ENCODE data around the gene PTGR1. TPM values are rescaled to one million over a fixed set of nuclear protein-coding genes. Genes with fewer than 3 reads are reported as not detected.

The PTGR1 gene
- 46.8 TPM for total RNA-seq
- long read RNA-seq, transcript PTGR1-205 (10 exons, 1,407 nt): minor isoform, 9 of 45 reads
- long read RNA-seq, transcript PTGR1-201 (10 exons, 1,223 nt): major isoform, 25 of 45 reads
- long read RNA-seq, partial matches to known transcripts: 0 of 45 reads
- long read RNA-seq, other reads (novel, unspliced or antisense): 8 of 45 reads

- ATAC-seq (peak; percentile 91), DNase-seq (peak; percentile 88)
- intact Hi-C loops (cut with micrococcal nuclease): no loop called here
These were observed at the start of gene PTGR1 for GRCh38 chr9:111599092-111599954. TSS of gene PTGR1 (minus strand) at chr9:111599647. CDS start at chr9:111597422, 2,225 bp downstream.

GRCh38 chr9:111649016-111649415 lies 49.6 kb upstream of the PTGR1 start:
- intact Hi-C loops (cut with micrococcal nuclease): no loop called here
- no peak for DNase-seq
- no peak for ATAC-seq

GRCh38 chr9:111648066-111648465 lies 48.6 kb upstream of the PTGR1 start:
- DNase-seq: no peak
- intact Hi-C loops (cut with micrococcal nuclease): no loop called here
- no peak for ATAC-seq

GRCh38 chr9:111646417-111646816 lies 47.0 kb upstream of the PTGR1 start:
- ATAC-seq (no peak), DNase-seq (no peak)
- intact Hi-C loops (cut with micrococcal nuclease): no loop called here

- DNase-seq: no peak
- ATAC-seq: no peak
- intact Hi-C loops (cut with micrococcal nuclease): no loop called here
These were observed 46.4 kb upstream of the PTGR1 start for GRCh38 chr9:111645806-111646205.

GRCh38 chr9:111644195-111644772 lies 44.8 kb upstream of the PTGR1 start:
- DNase-seq: no peak
- intact Hi-C loops (cut with micrococcal nuclease): no loop called here
- no peak for ATAC-seq

- DNase-seq (no peak), ATAC-seq (no peak)
- intact Hi-C loops (cut with micrococcal nuclease): no loop called here
These were observed 38.0 kb upstream of the PTGR1 start for GRCh38 chr9:111637421-111637950.

GRCh38 chr9:111634860-111635259 lies 35.4 kb upstream of the PTGR1 start:
- intact Hi-C loops (cut with micrococcal nuclease): no loop called here
- ATAC-seq (no peak), DNase-seq (no peak)

GRCh38 chr9:111633389-111633736 lies 33.9 kb upstream of the PTGR1 start:
- DNase-seq (no peak), ATAC-seq (no peak)
- intact Hi-C loops (cut with micrococcal nuclease): no loop called here

GRCh38 chr9:111632695-111633388 lies 33.4 kb upstream of the PTGR1 start:
- intact Hi-C loops (cut with micrococcal nuclease): no loop called here
- DNase-seq: no peak
- ATAC-seq: no peak

GRCh38 chr9:111632060-111632459 lies 32.6 kb upstream of the PTGR1 start:
- ATAC-seq: no peak
- intact Hi-C loops (cut with micrococcal nuclease): no loop called here

GRCh38 chr9:111631214-111631971 lies 31.9 kb upstream of the PTGR1 start, which contains the start of gene DNAJC25:
TSS of gene DNAJC25 (plus strand) at chr9:111631334. CDS start at chr9:111631408, 74 bp downstream.
- intact Hi-C loops (cut with micrococcal nuclease): no loop called here
- peak; percentile 97 for DNase-seq
- ATAC-seq: peak; percentile 100

More at GRCh38 chr9:111632060-111632459, 32.6 kb upstream of the PTGR1 start:
- DNase-seq: no peak

- intact Hi-C loops (cut with micrococcal nuclease): no loop called here
- DNase-seq (no peak), ATAC-seq (no peak)
These were observed 31.4 kb upstream of the PTGR1 start for GRCh38 chr9:111630964-111631213.

GRCh38 chr9:111630182-111630963 lies 30.9 kb upstream of the PTGR1 start:
- DNase-seq (no peak), ATAC-seq (peak; percentile 31)
- intact Hi-C loops (cut with micrococcal nuclease): no loop called here

- ATAC-seq: no peak
- no peak for DNase-seq
- intact Hi-C loops (cut with micrococcal nuclease): no loop called here
These were observed 29.0 kb upstream of the PTGR1 start for GRCh38 chr9:111628411-111628810.

- no peak for DNase-seq
- no peak for ATAC-seq
- intact Hi-C loops (cut with micrococcal nuclease): no loop called here
These were observed 28.0 kb upstream of the PTGR1 start for GRCh38 chr9:111627260-111627963.

- peak; percentile 26 for ATAC-seq
- no peak for DNase-seq
- intact Hi-C loops (cut with micrococcal nuclease): no loop called here
These were observed 23.2 kb upstream of the PTGR1 start for GRCh38 chr9:111622626-111623025.

Measured in left ventricle myocardium superior (tissue), 1 donor.